ENCODE data around the gene MEGF10.
"Not testable (repeated sequence)": the region's sequence is repeated elsewhere in the genome, so short reads cannot be mapped to it uniquely, and the experiment has no call there.

The MEGF10 gene

DNA sequence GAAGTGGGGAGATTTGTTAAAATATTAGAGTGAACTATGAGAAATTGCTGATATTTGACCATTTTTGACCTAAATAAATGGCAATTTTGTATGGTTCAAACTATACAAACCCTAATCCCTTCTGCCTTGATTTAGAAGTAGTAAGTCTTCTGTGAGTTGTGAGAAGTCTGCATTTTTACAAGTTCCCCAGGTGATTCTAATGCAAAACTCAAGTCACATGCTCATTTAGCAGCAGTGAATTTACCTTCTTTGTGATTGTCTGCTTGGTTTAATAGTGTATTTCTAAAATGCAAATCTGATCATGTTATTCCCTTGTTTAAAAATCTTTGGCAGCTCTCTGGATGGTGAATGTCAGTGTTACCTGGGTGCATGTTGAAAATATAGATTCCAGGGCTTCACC is 2.8 kb downstream of the MEGF10 start:
- in situ Hi-C loops (cut with MboI; ENCODE audit: low sequenced_read_pairs, unreplicated experiment), result no loop called here
- TF ChIP-seq CTCF (IDR thresholded peaks at IDR 0.05; ENCODE audit: borderline replicate concordance, control extremely low read depth, extremely low read depth, insufficient read depth, missing control alignments), result no peak
- DNase-seq (ENCODE audit: low spot score), result no peak

DNA sequence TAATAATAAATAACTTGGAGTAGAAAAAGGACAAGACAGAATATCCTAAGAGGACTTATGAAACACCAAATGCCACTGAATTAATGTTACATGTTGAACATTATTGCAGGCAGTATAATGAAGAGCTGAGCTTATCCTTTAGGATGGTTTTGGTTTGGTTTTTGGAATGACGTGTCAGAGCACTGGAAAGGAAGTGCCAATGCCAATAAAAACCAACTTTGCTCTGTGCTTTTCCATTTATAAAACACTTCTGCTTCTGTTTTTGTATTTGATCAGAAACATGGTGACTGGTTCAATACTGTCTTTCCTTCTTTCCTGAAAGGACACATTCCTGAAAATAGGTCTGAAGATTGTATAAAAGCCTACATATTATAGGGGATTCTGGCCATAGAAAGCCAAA is 4.2 kb downstream of the MEGF10 start:
- TF ChIP-seq CTCF (IDR thresholded peaks at IDR 0.05; ENCODE audit: borderline replicate concordance, control extremely low read depth, extremely low read depth, insufficient read depth, missing control alignments), result no peak
- DNase-seq (ENCODE audit: low spot score), result no peak
- in situ Hi-C loops (cut with MboI; ENCODE audit: low sequenced_read_pairs, unreplicated experiment), result no loop called here

DNA sequence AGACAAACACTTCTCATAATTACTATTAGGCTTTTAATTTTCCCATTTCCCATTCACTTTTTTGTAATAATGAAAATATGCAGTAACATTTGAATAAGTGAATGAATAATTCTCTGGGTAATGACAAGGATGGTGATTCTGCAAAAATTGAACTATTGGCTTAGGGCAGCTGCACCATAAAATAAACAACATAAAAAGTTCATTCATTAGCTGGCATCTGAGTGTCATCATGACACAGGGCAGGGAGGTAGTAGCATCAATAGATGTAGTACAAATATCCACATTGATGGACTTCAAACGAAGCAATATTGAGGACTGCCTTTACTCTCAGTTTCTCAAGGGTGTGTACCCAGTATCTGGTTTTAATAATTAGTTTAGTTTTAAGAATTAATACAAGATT is 4.9 kb downstream of the MEGF10 start:
- DNase-seq (ENCODE audit: low spot score), result no peak
- in situ Hi-C loops (cut with MboI; ENCODE audit: low sequenced_read_pairs, unreplicated experiment), result no loop called here
- TF ChIP-seq CTCF (IDR thresholded peaks at IDR 0.05; ENCODE audit: borderline replicate concordance, control extremely low read depth, extremely low read depth, insufficient read depth, missing control alignments), result no peak

DNA sequence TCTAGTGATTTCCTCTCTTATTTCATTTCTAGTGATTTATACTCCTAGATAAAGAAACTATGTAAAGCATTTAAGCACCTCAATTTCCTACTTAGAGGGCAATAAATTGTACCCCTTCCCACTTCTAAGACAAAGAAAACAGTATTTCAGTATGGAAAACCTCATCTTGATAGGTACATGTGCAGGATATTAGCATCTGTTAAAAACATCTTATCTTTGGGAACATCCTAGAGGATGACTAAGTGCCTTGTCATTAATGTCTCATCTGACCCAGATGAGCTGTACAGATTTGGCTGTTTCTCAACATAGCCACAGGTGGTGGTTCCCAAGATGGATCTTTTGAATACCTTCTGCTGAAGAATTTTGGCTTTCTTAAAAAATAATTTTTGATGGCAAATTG is 5.7 kb downstream of the MEGF10 start:
- DNase-seq (ENCODE audit: low spot score), result no peak
- in situ Hi-C loops (cut with MboI; ENCODE audit: low sequenced_read_pairs, unreplicated experiment), result no loop called here
- TF ChIP-seq CTCF (IDR thresholded peaks at IDR 0.05; ENCODE audit: borderline replicate concordance, control extremely low read depth, extremely low read depth, insufficient read depth, missing control alignments), result no peak

GRCh38 chr5:127296894-127297293 is 6.3 kb downstream of the MEGF10 start:
- in situ Hi-C loops (cut with MboI; ENCODE audit: low sequenced_read_pairs, unreplicated experiment); DNase-seq (ENCODE audit: low spot score): not testable (repeated sequence)

GRCh38 chr5:127297348-127298035 is 6.9 kb downstream of the MEGF10 start:
- TF ChIP-seq CTCF (IDR thresholded peaks at IDR 0.05; ENCODE audit: borderline replicate concordance, control extremely low read depth, extremely low read depth, insufficient read depth, missing control alignments), result no peak
- in situ Hi-C loops (cut with MboI; ENCODE audit: low sequenced_read_pairs, unreplicated experiment), result no loop called here
- DNase-seq (ENCODE audit: low spot score), result no peak

DNA sequence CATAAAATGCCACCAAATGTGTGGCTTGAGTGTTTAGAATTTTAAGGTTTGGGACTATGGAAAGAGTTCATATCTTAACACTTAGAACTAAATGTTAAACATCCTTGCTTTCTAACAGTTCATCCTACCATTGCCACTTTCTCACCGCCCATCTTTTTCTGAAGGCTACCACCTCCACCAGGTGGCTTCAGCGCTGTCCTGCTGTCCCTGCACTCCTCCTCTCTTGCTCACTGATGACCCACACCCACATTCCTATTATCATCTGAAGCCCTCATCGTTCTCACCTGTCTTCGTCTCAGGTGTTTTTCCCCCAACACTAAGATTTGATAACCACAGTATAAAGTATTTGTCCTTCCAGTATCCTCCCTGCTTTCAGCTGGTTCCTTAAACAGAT is 7.4 kb downstream of the MEGF10 start:
- DNase-seq (ENCODE audit: low spot score), result no peak
- in situ Hi-C loops (cut with MboI; ENCODE audit: low sequenced_read_pairs, unreplicated experiment), result no loop called here
- TF ChIP-seq CTCF (IDR thresholded peaks at IDR 0.05; ENCODE audit: borderline replicate concordance, control extremely low read depth, extremely low read depth, insufficient read depth, missing control alignments), result no peak
